OCI-LY3 (cell line): ENCODE measurements around the gene CERS3.

Experiments used
- H2AFZ ChIP-seq: fragments of 200-600, 300-600 bp; shearing (Covaris generic); 2 replicates; pipeline ENCODE4 v1.6.0; 2014; ENCODE audit warnings: antibody characterized with exemption, low read depth, low read length
- H3K27ac ChIP-seq: fragments of 200-600, 300-600 bp; sonication (generic); 2 replicates; pipeline ENCODE4 v1.5.1; 2014; ENCODE audit warnings: mild to moderate bottlenecking, low read length, moderate library complexity, mixed read lengths
- H3K27me3 ChIP-seq: fragments of 200-600, 300-600 bp; sonication (generic); 2 replicates; pipeline ENCODE4 v1.6.1; 2014; ENCODE audit warnings: low read depth, low read length, mixed read lengths
- H3K36me3 ChIP-seq: fragments of 200-600, 300-600 bp; sonication (generic); replicated peaks from 2 replicates; pipeline ENCODE3; 2014; ENCODE audit warnings: low read depth, low read length, mixed read lengths
- H3K4me1 ChIP-seq: fragments of 300-600, 200-600 bp; sonication (generic); 2 replicates; pipeline ENCODE4 v1.6.1; 2014; ENCODE audit warnings: low read length, mixed read lengths
- H3K4me2 ChIP-seq: fragments of 200-600, 300-600 bp; sonication (generic); 2 replicates; pipeline ENCODE4 v1.6.1; 2014; ENCODE audit warnings: low read length, mixed read lengths
- H3K4me3 ChIP-seq: fragments of 300-600, 200-600 bp; sonication (generic); 2 replicates; pipeline ENCODE4 v1.5.1; 2014; ENCODE audit warnings: antibody characterized with exemption, mild to moderate bottlenecking, low read length, moderate library complexity
- H3K79me2 ChIP-seq: fragments of 300-600, 200-600 bp; shearing (Covaris generic); 2 replicates; pipeline ENCODE4 v1.6.1; 2014; ENCODE audit warnings: mild to moderate bottlenecking, low read length, mixed read lengths
- H3K9ac ChIP-seq: fragments of 300-600, 200-600 bp; shearing (Covaris generic); 2 replicates; pipeline ENCODE4 v1.6.0; 2014; ENCODE audit warnings: mild to moderate bottlenecking, low read length, moderate library complexity
- H3K9me3 ChIP-seq: fragments of 200-600, 300-600 bp; shearing (Covaris generic); 2 replicates; pipeline ENCODE4 v1.6.1; 2014; ENCODE audit warnings: low read length, mixed read lengths; ENCODE audit not compliant: insufficient read depth
- H4K20me1 ChIP-seq: fragments of 200-600, 300-600 bp; sonication (generic); 2 replicates; pipeline ENCODE4 v1.6.1; 2016; ENCODE audit warnings: low read length, mixed read lengths; ENCODE audit not compliant: insufficient read depth
- EZH2phosphoT487 ChIP-seq: fragments of 200-600 bp; shearing (Covaris generic); IDR thresholded peaks from 2 replicates; pipeline ENCODE4 v1.6.1; 2018; ENCODE audit warnings: antibody characterized with exemption, mixed run types, low read depth
- TF ChIP-seq, protein P1 (sequence below): fragments of 200-600, 300-600 bp; sonication (generic); IDR thresholded peaks from 2 replicates; pipeline ENCODE4 v1.5.1; 2014; ENCODE audit warnings: antibody characterized with exemption, low read length, low read depth

CERS3 gene

DNA sequence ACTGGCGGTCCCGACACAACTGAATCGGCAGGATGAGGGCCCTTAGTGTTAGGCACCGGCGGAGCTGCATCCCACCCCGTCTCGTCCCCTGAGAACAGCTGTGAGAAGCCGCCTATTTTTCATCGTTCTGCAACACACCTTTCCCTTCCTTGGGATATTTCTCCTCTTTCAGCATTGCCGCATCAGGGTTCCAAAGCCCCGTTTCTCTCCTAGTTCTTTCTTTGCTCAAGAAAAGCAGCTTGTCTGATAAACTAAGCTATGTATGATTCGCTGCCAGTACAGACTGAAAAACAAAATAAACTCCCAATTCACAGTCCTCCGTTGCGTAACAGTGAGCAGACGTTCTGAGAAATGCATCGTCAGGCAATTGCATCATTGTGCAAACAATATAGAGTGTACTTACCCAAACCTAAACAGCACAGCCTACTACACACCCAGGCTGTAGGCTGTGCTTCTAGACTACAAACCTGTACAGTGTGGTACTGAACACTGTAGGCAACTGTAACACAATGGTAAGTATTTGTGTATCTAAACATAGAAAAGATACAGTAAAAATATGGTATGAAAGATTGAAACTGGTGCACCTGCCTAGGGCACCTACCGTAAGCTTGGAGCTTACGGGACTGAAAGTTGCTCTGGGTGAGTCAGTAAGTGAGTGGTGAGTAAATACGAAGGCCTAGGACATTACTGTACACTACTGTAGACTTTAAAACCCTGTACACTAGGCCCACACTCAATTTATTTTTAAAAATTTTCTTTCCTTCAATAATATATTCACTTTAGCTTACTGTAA is 178.1 kb downstream of the CERS3 start:
- H3K4me2 ChIP-seq: peak overlapping the region; percentile 92

More for the DNA sequence above, 178.1 kb downstream of the CERS3 start:
- peaks cover 13% of the 10 kb centered on the region for H3K4me1 ChIP-seq
- H3K4me3 ChIP-seq: peak overlapping the region; percentile 96
- no peaks in the 10 kb centered on the region for H3K36me3 ChIP-seq
- H3K9ac ChIP-seq: peak overlapping the region; percentile 93; the same call in 1 of the 2 replicates
- peaks cover 7% of the 10 kb centered on the region; the same call in 1 of the 2 replicates for H3K27me3 ChIP-seq
- H3K79me2 ChIP-seq: no peaks in the 10 kb centered on the region
- TF ChIP-seq, protein P1, sequence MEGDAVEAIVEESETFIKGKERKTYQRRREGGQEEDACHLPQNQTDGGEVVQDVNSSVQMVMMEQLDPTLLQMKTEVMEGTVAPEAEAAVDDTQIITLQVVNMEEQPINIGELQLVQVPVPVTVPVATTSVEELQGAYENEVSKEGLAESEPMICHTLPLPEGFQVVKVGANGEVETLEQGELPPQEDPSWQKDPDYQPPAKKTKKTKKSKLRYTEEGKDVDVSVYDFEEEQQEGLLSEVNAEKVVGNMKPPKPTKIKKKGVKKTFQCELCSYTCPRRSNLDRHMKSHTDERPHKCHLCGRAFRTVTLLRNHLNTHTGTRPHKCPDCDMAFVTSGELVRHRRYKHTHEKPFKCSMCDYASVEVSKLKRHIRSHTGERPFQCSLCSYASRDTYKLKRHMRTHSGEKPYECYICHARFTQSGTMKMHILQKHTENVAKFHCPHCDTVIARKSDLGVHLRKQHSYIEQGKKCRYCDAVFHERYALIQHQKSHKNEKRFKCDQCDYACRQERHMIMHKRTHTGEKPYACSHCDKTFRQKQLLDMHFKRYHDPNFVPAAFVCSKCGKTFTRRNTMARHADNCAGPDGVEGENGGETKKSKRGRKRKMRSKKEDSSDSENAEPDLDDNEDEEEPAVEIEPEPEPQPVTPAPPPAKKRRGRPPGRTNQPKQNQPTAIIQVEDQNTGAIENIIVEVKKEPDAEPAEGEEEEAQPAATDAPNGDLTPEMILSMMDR: no peak
- TF ChIP-seq EZH2phosphoT487: no peak
- H2AFZ ChIP-seq: peak overlapping the region; percentile 100
- no peaks in the 10 kb centered on the region for H3K9me3 ChIP-seq
- no peak overlapping the region for H3K27ac ChIP-seq
- no peaks in the 10 kb centered on the region for H4K20me1 ChIP-seq
